Head of caudate nucleus (tissue), 42 donors: ENCODE measurements around the gene PEMT.
A peak's percentile ranks its signal among the peaks of the same experiment; 100 is the strongest.

Experiments used
- DNase-seq, 42 donors: peaks; one replicate each; pipeline versions ENCODE4 v3.0.0 to v3.0.0-alpha.2; 2020 to 2021; ENCODE audit warnings: mixed read lengths in 7 of 42
- intact Hi-C: fragments of 100-400 bp; cut with DNase I; formaldehyde crosslinking; loops from one replicate; pipeline ENCODE4 v1.15.0; 2022

The PEMT gene

GRCh38 chr17:17510456-17511292 is 80.8 kb downstream of the PEMT start:
- intact Hi-C loops = no loop called here
- no peak for DNase-seq

- intact Hi-C loops = no loop called here
- no peak for DNase-seq
These were observed 81.7 kb downstream of the PEMT start for GRCh38 chr17:17509601-17510425.

- DNase-seq = no peak
- intact Hi-C loops = no loop called here
These were observed 82.6 kb downstream of the PEMT start for GRCh38 chr17:17508646-17509591.

GRCh38 chr17:17508019-17508535 is 83.4 kb downstream of the PEMT start:
- DNase-seq = no peak
- intact Hi-C loops = no loop called here

- intact Hi-C loops = no loop called here
These were observed 84.0 kb downstream of the PEMT start for GRCh38 chr17:17507465-17508011.

GRCh38 chr17:17506893-17507464 is 84.5 kb downstream of the PEMT start:
- intact Hi-C loops = no loop called here
- DNase-seq = peak; percentile 17 to 88 (median 64)

More at GRCh38 chr17:17507465-17508011, 84.0 kb downstream of the PEMT start:
- no peak for DNase-seq

GRCh38 chr17:17506181-17506741 is 85.2 kb downstream of the PEMT start:
- peak in 21 of 42 donors; percentile 13 to 67 (median 47) for DNase-seq

GRCh38 chr17:17505610-17506171 is 85.8 kb downstream of the PEMT start:
- intact Hi-C loops = no loop called here
- no peak for DNase-seq

More at GRCh38 chr17:17506181-17506741, 85.2 kb downstream of the PEMT start:
- intact Hi-C loops = no loop called here

- no peak for DNase-seq
- intact Hi-C loops = no loop called here
These were observed 86.4 kb downstream of the PEMT start for GRCh38 chr17:17505151-17505550.

GRCh38 chr17:17504341-17505140 is 87.0 kb downstream of the PEMT start:
- intact Hi-C loops = no loop called here
- no peak for DNase-seq

GRCh38 chr17:17503566-17504130 is 87.9 kb downstream of the PEMT start:
- peak; percentile 27 to 86 (median 68) for DNase-seq
- intact Hi-C loops = no loop called here

- no peak for DNase-seq
- intact Hi-C loops = no loop called here
These were observed 88.6 kb downstream of the PEMT start for GRCh38 chr17:17502741-17503565.

- peak in 4 of 42 donors; percentile 51 to 77 (median 64) for DNase-seq
- intact Hi-C loops = no loop called here
These were observed 90.4 kb downstream of the PEMT start for GRCh38 chr17:17500999-17501605.

GRCh38 chr17:17499402-17500145 is 91.9 kb downstream of the PEMT start:
- intact Hi-C loops = loop anchor here (5.0 kb wide), 1 partner anchor 68 kb away; no protein-coding TSS in a partner anchor
- DNase-seq = no peak
